Esophagus muscularis mucosa (tissue), 4 donors: ENCODE measurements around the gene MN1. TPM values are rescaled to one million over a fixed set of nuclear protein-coding genes. Genes with fewer than 3 reads are reported as not detected.

Experiments used
- DNase-seq: peaks from one replicate; pipeline ENCODE4 v3.0.0-alpha.2; 2017; ENCODE audit errors: extremely low spot score
- H3K27ac ChIP-seq, 4 donors: fragments of 200-600 bp; sonication (generic); replicated peaks in 1 of 4; 1 replicate in 3 of 4; 2 replicates in 1 of 4; pipeline ENCODE4 v1.5.1; 2016 to 2019; ENCODE audit warnings: mild to moderate bottlenecking in 1 of 4
- H3K27me3 ChIP-seq, 4 donors: fragments of 200-600 bp; sonication (generic); one replicate each; pipeline versions ENCODE4 v1.5.1 to v1.6.0; 2016 to 2019
- H3K36me3 ChIP-seq, 4 donors: fragments of 200-600 bp; sonication (generic); one replicate each; pipeline ENCODE4 v1.5.1; 2016 to 2019
- H3K4me1 ChIP-seq, 4 donors: fragments of 200-600 bp; sonication (generic); one replicate each; pipeline ENCODE4 v1.5.1; 2016 to 2019
- H3K4me3 ChIP-seq, 4 donors: fragments of 200-600 bp; sonication (generic); 1 replicate in 2 of 4; 2 replicates in 2 of 4; pipeline ENCODE4 v1.5.1; 2016 to 2019; ENCODE audit warnings: mild to moderate bottlenecking in 4 of 4, moderate library complexity in 1 of 4
- H3K9me3 ChIP-seq, 4 donors: fragments of 200-600 bp; sonication (generic); 1 replicate in 3 of 4; 2 replicates in 1 of 4; pipeline ENCODE4 v1.5.1; 2016 to 2019
- EP300 ChIP-seq: sonication (generic); formaldehyde crosslinking; IDR thresholded peaks from one replicate; pipeline ENCODE4 v1.6.1; 2017; ENCODE audit warnings: antibody characterized with exemption
- POLR2A ChIP-seq: fragments of 450-650 bp; IDR thresholded peaks from one replicate; pipeline ENCODE4 v1.6.1; 2017; ENCODE audit warnings: antibody characterized with exemption, moderate library complexity, mild to moderate bottlenecking, low read depth
- POLR2AphosphoS5 ChIP-seq, 2 donors: sonication (generic); formaldehyde crosslinking; IDR thresholded peaks; one replicate each; pipeline ENCODE4 v1.6.1; 2017; ENCODE audit warnings: antibody characterized with exemption in 2 of 2
- WGBS: methylation state at CpG from one replicate; pipeline ENCODE4 v1.1.5; 2018; 5-methylcytosine and 5-hydroxymethylcytosine counted together
- intact Hi-C: fragments of 100-400 bp; cut with DNase I; formaldehyde crosslinking; loops from one replicate; pipeline ENCODE4 v1.15.1; 2023
- total RNA-seq, 4 donors: library from RNA; depleted of rRNA; stranded (reverse); fragments of >200 nt; gene quantifications; one replicate each; pipeline versions ENCODE4 v1.1.0 to v1.2.1, GENCODE V29; 2016
- TF ChIP-seq, protein P1 (sequence below), 3 experiments: fragments of 200-600 bp in 2 of 3; fragments of 450-650 bp in 1 of 3; sonication (generic) in 2 of 3; IDR thresholded peaks; one replicate each; pipeline ENCODE4 v1.5.1; 2017 to 2019; ENCODE audit warnings: antibody characterized with exemption in 3 of 3, mild to moderate bottlenecking in 2 of 3, moderate library complexity in 1 of 3

The MN1 gene
- total RNA-seq, 4 donors from 2014 or later = 16.2 to 47.3 (median 29.0) TPM

DNA sequence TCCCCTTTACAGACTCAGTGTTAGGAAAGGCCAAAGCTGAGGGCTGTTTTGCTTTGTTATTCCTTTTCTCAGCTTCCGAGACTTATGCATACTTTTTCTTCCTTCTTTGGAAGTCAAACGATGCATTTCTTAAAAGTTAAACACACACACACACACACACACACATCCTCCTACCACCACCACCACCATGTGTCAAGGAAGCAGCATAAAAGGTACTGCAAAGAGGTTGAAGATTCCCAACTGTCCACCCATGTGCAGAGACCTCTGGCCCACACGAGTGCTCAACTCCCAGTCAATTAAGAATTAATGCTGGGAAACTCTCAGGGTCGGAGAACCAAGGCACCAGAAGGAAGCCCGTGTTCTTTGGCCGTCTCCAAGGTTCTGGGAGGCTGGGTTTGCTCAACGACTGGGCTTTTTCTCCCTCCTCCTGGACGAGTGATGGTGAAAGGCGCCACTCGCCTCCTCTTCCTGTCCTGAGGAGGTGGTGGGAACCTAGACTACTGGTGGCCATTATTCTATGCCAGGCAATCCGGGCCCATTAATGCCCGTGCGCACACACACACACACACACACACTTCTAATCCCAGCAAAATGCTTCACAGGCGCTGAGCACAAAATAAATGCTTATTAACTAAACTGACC, 15.1 kb downstream of the MN1 start:
- no peaks in the 10 kb centered on the region for H3K27me3 ChIP-seq
- DNase-seq = no peak
- peaks cover 20 to 85% (median 84%) of the 10 kb centered on the region in 4 donors for H3K4me1 ChIP-seq
- peak; percentile 24 to 35 for TF ChIP-seq POLR2AphosphoS5 (IDR thresholded peaks at IDR 0.05)
- TF ChIP-seq, protein P1, sequence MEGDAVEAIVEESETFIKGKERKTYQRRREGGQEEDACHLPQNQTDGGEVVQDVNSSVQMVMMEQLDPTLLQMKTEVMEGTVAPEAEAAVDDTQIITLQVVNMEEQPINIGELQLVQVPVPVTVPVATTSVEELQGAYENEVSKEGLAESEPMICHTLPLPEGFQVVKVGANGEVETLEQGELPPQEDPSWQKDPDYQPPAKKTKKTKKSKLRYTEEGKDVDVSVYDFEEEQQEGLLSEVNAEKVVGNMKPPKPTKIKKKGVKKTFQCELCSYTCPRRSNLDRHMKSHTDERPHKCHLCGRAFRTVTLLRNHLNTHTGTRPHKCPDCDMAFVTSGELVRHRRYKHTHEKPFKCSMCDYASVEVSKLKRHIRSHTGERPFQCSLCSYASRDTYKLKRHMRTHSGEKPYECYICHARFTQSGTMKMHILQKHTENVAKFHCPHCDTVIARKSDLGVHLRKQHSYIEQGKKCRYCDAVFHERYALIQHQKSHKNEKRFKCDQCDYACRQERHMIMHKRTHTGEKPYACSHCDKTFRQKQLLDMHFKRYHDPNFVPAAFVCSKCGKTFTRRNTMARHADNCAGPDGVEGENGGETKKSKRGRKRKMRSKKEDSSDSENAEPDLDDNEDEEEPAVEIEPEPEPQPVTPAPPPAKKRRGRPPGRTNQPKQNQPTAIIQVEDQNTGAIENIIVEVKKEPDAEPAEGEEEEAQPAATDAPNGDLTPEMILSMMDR (IDR thresholded peaks at IDR 0.05) = no peak
- H3K36me3 ChIP-seq = no peaks in the 10 kb centered on the region
- H3K4me3 ChIP-seq = peak overlapping the region in 1 of 4 donors; percentile 34
- H3K27ac ChIP-seq = peak overlapping the region; percentile 82 to 95 (median 92)
- intact Hi-C loops = no loop called here
- H3K9me3 ChIP-seq = no peaks in the 10 kb centered on the region
- WGBS = 65% methylated on average over 14 of the region's 14 CpGs

GRCh38 chr22:27785831-27786230, 15.7 kb downstream of the MN1 start:
- intact Hi-C loops = no loop called here
- no peaks in the 10 kb centered on the region for H3K27me3 ChIP-seq
- no peaks in the 10 kb centered on the region for H3K9me3 ChIP-seq
- TF ChIP-seq POLR2A = no peak
- TF ChIP-seq EP300 = no peak
- TF ChIP-seq POLR2AphosphoS5 (IDR thresholded peaks at IDR 0.05) = no peak
- TF ChIP-seq, protein P1 (IDR thresholded peaks at IDR 0.05) = no peak
- H3K36me3 ChIP-seq = no peaks in the 10 kb centered on the region
- no peak for DNase-seq
- H3K4me3 ChIP-seq = peak overlapping the region in 3 of 4 donors; percentile 21 to 34 (median 31)
- H3K27ac ChIP-seq = peak overlapping the region; percentile 82 to 95 (median 92)
- peaks cover 16 to 87% (median 83%) of the 10 kb centered on the region in 4 donors for H3K4me1 ChIP-seq
- WGBS = 62% methylated on average over 10 of the region's 12 CpGs

DNA sequence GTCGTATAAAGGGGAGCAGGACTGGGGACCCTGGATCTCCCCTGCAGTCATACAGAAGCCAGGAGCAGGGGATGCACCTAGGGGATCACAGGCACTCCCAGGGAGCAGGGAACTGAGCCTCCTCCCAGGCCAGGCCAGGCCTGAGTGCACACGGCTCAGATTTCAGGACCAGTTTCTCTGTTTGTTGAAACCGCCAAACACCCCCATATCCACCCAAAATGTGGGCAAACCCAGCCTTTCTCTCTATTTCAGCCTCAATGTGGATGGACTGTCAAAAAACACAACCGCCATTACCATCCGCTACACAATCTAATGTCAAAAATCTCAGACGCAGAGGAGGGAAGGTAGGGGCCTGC, 17.5 kb downstream of the MN1 start:
- H3K4me1 ChIP-seq = peaks cover 16 to 86% (median 83%) of the 10 kb centered on the region in 4 donors
- H3K4me3 ChIP-seq = no peak overlapping the region
- H3K27ac ChIP-seq = peak overlapping the region; percentile 82 to 95 (median 92)
- 67% methylated on average over 5 of the region's 6 CpGs for WGBS
- H3K36me3 ChIP-seq = no peaks in the 10 kb centered on the region
- TF ChIP-seq POLR2AphosphoS5 (IDR thresholded peaks at IDR 0.05) (no peak), POLR2A (no peak), EP300 (no peak)
- TF ChIP-seq, protein P1 (IDR thresholded peaks at IDR 0.05) = no peak
- intact Hi-C loops = no loop called here
- no peak for DNase-seq
- H3K27me3 ChIP-seq = no peaks in the 10 kb centered on the region
- H3K9me3 ChIP-seq = no peaks in the 10 kb centered on the region

DNA sequence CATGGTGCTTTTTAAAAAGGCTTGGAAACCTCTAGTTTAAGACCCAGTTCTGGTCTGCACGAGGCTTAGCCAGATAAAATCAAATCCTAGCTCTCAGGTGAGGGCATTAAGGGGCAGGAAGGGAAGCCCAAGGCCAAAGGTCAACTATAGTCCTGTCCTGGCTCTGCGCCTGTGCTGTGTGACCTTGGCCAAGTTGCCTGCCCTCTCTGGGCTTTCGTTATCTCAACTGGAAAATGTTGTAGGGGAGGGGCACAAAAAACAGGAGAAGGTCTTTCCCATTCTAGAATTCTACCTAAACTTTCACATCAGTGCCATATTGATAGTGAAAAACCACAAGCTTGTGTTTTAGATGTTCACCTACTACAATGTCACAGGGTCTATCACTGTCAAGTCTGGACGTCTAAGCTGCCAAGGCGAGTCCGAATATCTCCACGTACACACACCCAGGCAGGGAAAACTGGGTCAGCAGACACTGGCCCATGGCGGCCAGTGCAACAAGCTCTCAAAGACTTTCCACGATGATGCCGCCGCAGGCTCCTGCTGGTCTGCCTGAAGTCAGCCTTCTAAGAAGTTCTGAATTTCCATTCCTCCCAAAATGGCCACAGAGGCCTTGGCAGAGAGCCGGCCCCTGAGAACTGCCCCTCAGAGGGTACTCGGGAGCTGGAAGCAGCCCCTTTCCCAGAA, 18.0 kb downstream of the MN1 start:
- intact Hi-C loops = no loop called here
- peak; percentile 3 to 33 for TF ChIP-seq POLR2AphosphoS5 (IDR thresholded peaks at IDR 0.05)
- TF ChIP-seq POLR2A = no peak
- TF ChIP-seq, protein P1 (IDR thresholded peaks at IDR 0.05) = no peak
- TF ChIP-seq EP300 = no peak
- 68% methylated on average over 11 of the region's 13 CpGs for WGBS
- Histone ChIP-seq H3K4me3 (no peak overlapping the region), H3K36me3 (no peaks in the 10 kb centered on the region), H3K27me3 (no peaks in the 10 kb centered on the region), H3K4me1 (peaks cover 17 to 89% (median 84%) of the 10 kb centered on the region in 4 donors), H3K27ac (peak overlapping the region; percentile 82 to 95 (median 92)), H3K9me3 (no peaks in the 10 kb centered on the region)
- DNase-seq = no peak
